Kidney (tissue), 14 donors: Measurements from ENCODE around the gene QKI. TPM values are rescaled to one million over a fixed set of nuclear protein-coding genes. Genes with fewer than 3 reads are reported as not detected.

Experiments used
- DNase-seq, 5 donors: peaks; one replicate each; pipeline ENCODE4 v3.0.0-alpha.2; 2013 to 2020
- FAIRE-seq: peaks from 2 replicates; lab custom pipeline; 2012; peaks lifted over from hg19 to GRCh38; lab: Jason Lieb, UNC
- H3K27ac ChIP-seq, 2 donors: one replicate each; pipeline ENCODE4 v1.7.0; 2013; ENCODE audit warnings: low read depth in 2 of 2, low read length in 2 of 2, inconsistent platforms in 1 of 2
- H3K27me3 ChIP-seq: one replicate; pipeline ENCODE4 v1.7.1; 2013; ENCODE audit warnings: low read length, inconsistent platforms; ENCODE audit not compliant: control insufficient read depth, insufficient read depth
- H3K36me3 ChIP-seq, 3 donors: one replicate each; pipeline versions ENCODE4 v1.7.0 to v1.7.1; 2013; ENCODE audit warnings: low read length in 3 of 3, control low read depth in 1 of 3, inconsistent platforms in 1 of 3; ENCODE audit not compliant: insufficient read depth in 3 of 3, control insufficient read depth in 2 of 3
- H3K4me1 ChIP-seq, 3 donors: one replicate each; pipeline versions ENCODE4 v1.7.0 to v1.7.1; 2013; ENCODE audit warnings: low read length in 3 of 3, inconsistent platforms in 1 of 3, low read depth in 1 of 3; ENCODE audit not compliant: control insufficient read depth in 2 of 3, insufficient read depth in 2 of 3
- H3K4me3 ChIP-seq, 3 donors: one replicate each; pipeline versions ENCODE4 v1.7.0 to v1.8.1; 2013; ENCODE audit warnings: low read length in 3 of 3, control low read depth in 1 of 3, inconsistent platforms in 1 of 3
- H3K9ac ChIP-seq, 3 donors: one replicate each; pipeline versions ENCODE4 v1.7.0 to v1.7.1; 2013; ENCODE audit warnings: low read length in 3 of 3, control low read depth in 1 of 3, inconsistent platforms in 1 of 3
- H3K9me3 ChIP-seq, 3 donors: one replicate each; pipeline versions ENCODE4 v1.7.0 to v1.7.1; 2013; ENCODE audit warnings: low read length in 3 of 3, control low read depth in 1 of 3, inconsistent platforms in 1 of 3; ENCODE audit not compliant: control insufficient read depth in 2 of 3, insufficient read depth in 1 of 3
- intact Hi-C: fragments of 100-400 bp; cut with DNase I; formaldehyde crosslinking; loops from one replicate; pipeline ENCODE4 v1.11.1; 2022
- polyA plus RNA-seq: library from polyadenylated mRNA; stranded (reverse); fragments of 350-450 nt; fragmentation: Illumina TruSeq; extraction: RNeasy Lipid Tissue Mini Kit (QIAGEN cat#74804); gene quantifications from one replicate; pipeline ENCODE4 v1.2.3, GENCODE V29; 2014; ENCODE audit warnings: low read depth, low replicate concordance; ENCODE audit not compliant: insufficient read depth
- total RNA-seq: library from RNA; stranded (reverse); fragmentation: NEBNext Ultra II Directional; extraction: Animal tissue kit (Norgen Biotek cat#: 25700); gene quantifications from one replicate; pipeline ENCODE4 v1.2.1, GENCODE V29; 2021
- TF ChIP-seq, protein P1 (sequence below): IDR thresholded peaks from 3 replicates; pipeline ENCODE4 v1.5.1; 2012; ENCODE audit warnings: mild to moderate bottlenecking, moderate library complexity, borderline replicate concordance; ENCODE audit not compliant: insufficient read depth; ENCODE audit errors: extremely low read depth
- donor health status: control.
- donor health status: control.
- donor health status: control.
- donor health status: control.
- donor health status: control.
- donor health status: DM: yes; HTN: yes; CAD: no.
- donor health status: Normal renal cell carcinoma (clear cell type).

QKI gene
- total and polyA plus RNA-seq, 2 donors from 2014 or later: 17.6 to 121 TPM

DNA sequence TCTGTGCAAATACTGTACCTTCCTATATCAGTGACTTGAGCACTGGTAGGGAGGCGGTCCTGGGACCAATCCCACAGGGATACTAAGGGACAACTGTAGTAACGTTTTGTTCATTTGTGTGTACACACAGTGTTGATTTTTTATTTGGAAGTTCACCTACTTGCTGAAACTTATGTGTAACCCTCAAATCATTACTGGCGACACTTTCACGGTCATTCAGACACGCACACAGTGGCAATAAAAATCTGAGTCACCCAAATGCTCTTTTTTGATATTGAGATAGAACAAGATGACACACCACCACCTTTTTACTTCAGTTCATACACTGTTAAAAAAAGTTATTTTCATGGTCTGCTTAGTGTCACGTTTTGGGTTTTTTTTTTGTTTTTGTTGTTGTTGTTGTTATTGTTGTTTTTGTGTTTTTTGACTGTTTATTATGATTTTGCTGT is 79.8 kb downstream of the QKI start:
- TF ChIP-seq, protein P1, sequence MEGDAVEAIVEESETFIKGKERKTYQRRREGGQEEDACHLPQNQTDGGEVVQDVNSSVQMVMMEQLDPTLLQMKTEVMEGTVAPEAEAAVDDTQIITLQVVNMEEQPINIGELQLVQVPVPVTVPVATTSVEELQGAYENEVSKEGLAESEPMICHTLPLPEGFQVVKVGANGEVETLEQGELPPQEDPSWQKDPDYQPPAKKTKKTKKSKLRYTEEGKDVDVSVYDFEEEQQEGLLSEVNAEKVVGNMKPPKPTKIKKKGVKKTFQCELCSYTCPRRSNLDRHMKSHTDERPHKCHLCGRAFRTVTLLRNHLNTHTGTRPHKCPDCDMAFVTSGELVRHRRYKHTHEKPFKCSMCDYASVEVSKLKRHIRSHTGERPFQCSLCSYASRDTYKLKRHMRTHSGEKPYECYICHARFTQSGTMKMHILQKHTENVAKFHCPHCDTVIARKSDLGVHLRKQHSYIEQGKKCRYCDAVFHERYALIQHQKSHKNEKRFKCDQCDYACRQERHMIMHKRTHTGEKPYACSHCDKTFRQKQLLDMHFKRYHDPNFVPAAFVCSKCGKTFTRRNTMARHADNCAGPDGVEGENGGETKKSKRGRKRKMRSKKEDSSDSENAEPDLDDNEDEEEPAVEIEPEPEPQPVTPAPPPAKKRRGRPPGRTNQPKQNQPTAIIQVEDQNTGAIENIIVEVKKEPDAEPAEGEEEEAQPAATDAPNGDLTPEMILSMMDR: no peak
- Histone ChIP-seq H3K9me3 (no peaks in the 10 kb centered on the region), H3K27me3 (no peaks in the 10 kb centered on the region), H3K9ac (no peak overlapping the region), H3K4me3 (no peak overlapping the region), H3K4me1 (no peaks in the 10 kb centered on the region), H3K36me3 (no peaks in the 10 kb centered on the region), H3K27ac (no peak overlapping the region)
- intact Hi-C loops: no loop called here
- DNase-seq (no peak), FAIRE-seq (no peak)

GRCh38 chr6:163496205-163496604 is 81.7 kb downstream of the QKI start:
- H3K27me3 ChIP-seq: no peaks in the 10 kb centered on the region
- H3K9me3 ChIP-seq: no peaks in the 10 kb centered on the region
- TF ChIP-seq, protein P1: no peak
- no peak overlapping the region for H3K27ac ChIP-seq
- H3K4me1 ChIP-seq: no peaks in the 10 kb centered on the region
- no peak overlapping the region for H3K9ac ChIP-seq
- H3K4me3 ChIP-seq: no peak overlapping the region
- no peaks in the 10 kb centered on the region for H3K36me3 ChIP-seq
- no peak for FAIRE-seq
- intact Hi-C loops: no loop called here
- no peak for DNase-seq

DNA sequence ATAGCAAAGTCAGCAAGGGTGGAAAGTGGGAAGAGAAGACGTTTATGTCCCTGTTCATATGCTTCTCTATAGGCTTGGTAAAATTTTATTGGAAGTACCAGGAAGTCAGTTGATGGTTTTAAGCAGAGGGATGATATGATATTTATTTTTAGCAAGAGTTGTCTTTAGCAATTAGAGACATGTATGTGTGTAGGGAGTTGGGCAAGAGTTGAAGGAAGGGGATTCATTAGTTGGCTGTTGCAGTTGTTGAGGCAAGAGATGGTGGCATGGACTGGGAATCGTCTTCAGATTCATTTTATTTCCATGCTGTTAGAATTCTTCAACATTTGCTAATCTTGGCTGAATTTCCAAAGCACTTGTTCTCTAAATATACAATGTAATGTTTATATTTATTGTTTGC is 85.6 kb downstream of the QKI start:
- DNase-seq (no peak), FAIRE-seq (no peak)
- no peak overlapping the region for H3K4me3 ChIP-seq
- H3K27ac ChIP-seq: no peak overlapping the region
- no peaks in the 10 kb centered on the region for H3K4me1 ChIP-seq
- H3K9me3 ChIP-seq: no peaks in the 10 kb centered on the region
- no peak overlapping the region for H3K9ac ChIP-seq
- no peaks in the 10 kb centered on the region for H3K27me3 ChIP-seq
- TF ChIP-seq, protein P1: no peak
- intact Hi-C loops: no loop called here
- H3K36me3 ChIP-seq: no peaks in the 10 kb centered on the region

- Histone ChIP-seq H3K4me1 (no peaks in the 10 kb centered on the region), H3K4me3 (no peak overlapping the region), H3K9me3 (no peaks in the 10 kb centered on the region), H3K27me3 (no peaks in the 10 kb centered on the region), H3K36me3 (no peaks in the 10 kb centered on the region), H3K27ac (no peak overlapping the region), H3K9ac (no peak overlapping the region)
- TF ChIP-seq, protein P1: no peak
- DNase-seq (no peak), FAIRE-seq (no peak)
- intact Hi-C loops: no loop called here
These were observed 86.5 kb downstream of the QKI start for GRCh38 chr6:163501026-163501425.
